Neuronal stem cell (in vitro differentiated cells): Measurements from ENCODE around the gene CALML6.
A peak's percentile ranks its signal among the peaks of the same experiment; 100 is the strongest.

Experiments
- DNase-seq: peaks from one replicate; pipeline ENCODE4 v3.0.0-alpha.2; 2013; ENCODE audit warnings: low spot score
- H2AFZ ChIP-seq: one replicate; pipeline ENCODE4 v1.6.1; 2013; ENCODE audit warnings: mild to moderate bottlenecking, low read length, inconsistent platforms
- H2AK5ac ChIP-seq: 2 replicates; pipeline ENCODE4 v1.6.1; 2013; ENCODE audit warnings: low read depth, mild to moderate bottlenecking, inconsistent platforms, low read length, moderate library complexity, mixed read lengths
- H2BK120ac ChIP-seq: 2 replicates; pipeline ENCODE4 v1.6.1; 2013; ENCODE audit warnings: low read depth, mild to moderate bottlenecking, inconsistent platforms, low read length, moderate library complexity, mixed read lengths
- H2BK12ac ChIP-seq: one replicate; pipeline ENCODE4 v1.6.1; 2013; ENCODE audit warnings: low read length, inconsistent platforms
- H2BK15ac ChIP-seq: 2 replicates; pipeline ENCODE4 v1.6.1; 2013; ENCODE audit warnings: mild to moderate bottlenecking, low read length, inconsistent platforms, mixed read lengths
- H2BK5ac ChIP-seq: one replicate; pipeline ENCODE4 v1.6.1; 2013; ENCODE audit warnings: inconsistent platforms, mild to moderate bottlenecking, low read length, moderate library complexity
- H3K14ac ChIP-seq: one replicate; pipeline ENCODE4 v1.6.1; 2013; ENCODE audit warnings: low read length, inconsistent platforms
- H3K18ac ChIP-seq: 2 replicates; pipeline ENCODE4 v1.6.1; 2013; ENCODE audit warnings: low read length, inconsistent platforms
- H3K23ac ChIP-seq: 2 replicates; pipeline ENCODE4 v1.6.1; 2013; ENCODE audit warnings: low read depth, mild to moderate bottlenecking, mixed read lengths, low read length, inconsistent platforms; ENCODE audit not compliant: poor library complexity
- H3K27ac ChIP-seq: replicated peaks from 3 replicates; pipeline ENCODE4 v1.5.1; 2013; ENCODE audit warnings: low read length, inconsistent platforms
- H3K27me3 ChIP-seq, 3 experiments: 2 replicates each; pipeline ENCODE4 v1.6.1; 2013; ENCODE audit warnings: low read length in 3 of 3, mild to moderate bottlenecking in 2 of 3, inconsistent platforms in 1 of 3, low read depth in 1 of 3, mixed read lengths in 1 of 3, moderate library complexity in 1 of 3; ENCODE audit not compliant: control insufficient read depth in 3 of 3, insufficient read depth in 3 of 3
- H3K36me3 ChIP-seq, 2 donors: replicated peaks in 1 of 2; 2 replicates each; pipeline ENCODE4 v1.6.1; 2013; ENCODE audit warnings: low read length in 2 of 2; ENCODE audit not compliant: control insufficient read depth in 2 of 2, insufficient read depth in 2 of 2
- H3K4ac ChIP-seq: 2 replicates; pipeline ENCODE4 v1.6.1; 2013; ENCODE audit warnings: inconsistent platforms, mild to moderate bottlenecking, low read length, moderate library complexity
- H3K4me1 ChIP-seq, 2 donors: 1 replicate in 1 of 2; 2 replicates in 1 of 2; pipeline ENCODE4 v1.6.1; 2013; ENCODE audit warnings: low read length in 2 of 2, low read depth in 1 of 2; ENCODE audit not compliant: control insufficient read depth in 2 of 2, insufficient read depth in 1 of 2
- H3K4me2 ChIP-seq: one replicate; pipeline ENCODE4 v1.6.1; 2013; ENCODE audit warnings: mild to moderate bottlenecking, low read length, inconsistent platforms; ENCODE audit not compliant: insufficient read depth, poor library complexity, severe bottlenecking
- H3K4me3 ChIP-seq, 2 donors: 2 replicates each; pipeline ENCODE4 v1.5.1; 2013; ENCODE audit warnings: low read length in 2 of 2, mild to moderate bottlenecking in 2 of 2, inconsistent platforms in 1 of 2, moderate library complexity in 1 of 2
- H3K79me1 ChIP-seq: one replicate; pipeline ENCODE4 v1.6.1; 2013; ENCODE audit warnings: low read depth, mild to moderate bottlenecking, inconsistent platforms, low read length, moderate library complexity
- H3K9ac ChIP-seq: one replicate; pipeline ENCODE4 v1.6.1; 2013; ENCODE audit warnings: mild to moderate bottlenecking, low read depth, low read length, inconsistent platforms; ENCODE audit not compliant: poor library complexity
- H3K9me3 ChIP-seq, 2 donors: replicated peaks in 1 of 2; 2 replicates each; pipeline versions ENCODE3 to v1.6.1; 2013; ENCODE audit warnings: low read length in 2 of 2, mild to moderate bottlenecking in 2 of 2, inconsistent platforms in 1 of 2, low read depth in 1 of 2, mixed read lengths in 1 of 2, moderate library complexity in 1 of 2; ENCODE audit not compliant: control insufficient read depth in 2 of 2, insufficient read depth in 1 of 2
- H4K8ac ChIP-seq: one replicate; pipeline ENCODE4 v1.6.1; 2013; ENCODE audit warnings: low read depth, mild to moderate bottlenecking, inconsistent platforms, low read length, moderate library complexity
- H4K91ac ChIP-seq: one replicate; pipeline ENCODE4 v1.6.1; 2013; ENCODE audit warnings: low read length, low read depth, mild to moderate bottlenecking, inconsistent platforms; ENCODE audit not compliant: poor library complexity
- WGBS, 2 donors: extraction: QIAGEN DNeasy Blood & Tissue Kit; methylation state at CpG; one replicate each; pipeline ENCODE4 v1.1.7; 2013; ENCODE audit warnings: missing lambda C conversion rate in 2 of 2, mixed read lengths in 1 of 2; ENCODE audit not compliant: insufficient read length in 2 of 2, insufficient replicate concordance in 1 of 2; ENCODE audit errors: extremely low coverage in 2 of 2; 5-methylcytosine and 5-hydroxymethylcytosine counted together

CALML6 gene

DNA sequence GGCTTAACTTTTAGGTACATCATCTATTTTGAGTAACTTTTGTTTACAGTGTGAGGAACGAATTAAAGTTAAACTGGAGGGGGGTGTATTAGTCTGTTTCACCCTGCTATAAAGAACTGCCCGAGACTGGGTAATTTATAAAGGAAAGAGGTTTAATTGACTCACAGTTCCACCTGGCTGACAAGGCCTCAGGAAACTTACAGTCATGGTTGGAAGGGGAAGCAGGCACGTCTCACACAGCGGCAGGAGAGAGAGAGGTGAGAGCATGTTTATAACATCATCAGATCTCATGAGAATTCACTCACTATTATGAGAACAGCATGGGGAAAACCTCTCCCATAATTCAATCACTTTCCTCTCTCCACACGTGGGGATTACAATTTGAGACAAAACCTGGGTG lies 35.9 kb downstream of the CALML6 start:
- no CpG with 5 or more reads among the region's 5 CpGs for WGBS, 2 donors
- peaks cover 0 to 23% (median 0%) of the 10 kb centered on the region in 3 experiments for H3K27me3 ChIP-seq

DNA sequence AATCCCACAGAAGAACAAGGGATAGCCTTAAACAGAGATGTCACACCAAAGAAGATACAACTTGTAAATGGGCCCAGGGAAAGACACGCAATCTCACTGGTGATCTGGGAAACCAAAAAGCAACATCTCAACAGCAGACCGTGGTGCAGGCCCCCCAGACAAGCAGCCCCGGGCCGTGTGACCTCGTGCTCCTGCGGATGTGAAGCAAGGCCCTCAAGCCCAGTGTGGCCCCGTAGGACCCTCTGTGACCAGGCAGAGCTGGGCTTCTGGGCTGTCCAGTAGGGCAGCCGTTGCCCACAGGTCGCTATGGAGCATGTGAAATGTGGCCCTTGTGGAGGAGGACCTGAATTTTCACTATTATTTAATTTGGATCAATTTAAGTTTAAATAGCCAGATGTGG lies 39.0 kb downstream of the CALML6 start:
- H3K79me1 ChIP-seq: no peaks in the 10 kb centered on the region
- no peak overlapping the region for H2AFZ ChIP-seq
- no peak overlapping the region for H2BK15ac ChIP-seq
- H3K27ac ChIP-seq: no peak overlapping the region
- no peak overlapping the region for H3K4ac ChIP-seq
- H4K8ac ChIP-seq: no peak overlapping the region
- H2BK120ac ChIP-seq: no peak overlapping the region
- no peak overlapping the region for H3K4me2 ChIP-seq
- H2BK12ac ChIP-seq: no peak overlapping the region
- H3K9me3 ChIP-seq: no peaks in the 10 kb centered on the region
- H3K36me3 ChIP-seq: no peaks in the 10 kb centered on the region
- H3K14ac ChIP-seq: no peak overlapping the region
- peak overlapping the region; percentile 63 for H3K9ac ChIP-seq
- H2AK5ac ChIP-seq: no peak overlapping the region
- peaks cover 0 to 13% (median 0%) of the 10 kb centered on the region in 3 experiments for H3K27me3 ChIP-seq
- WGBS, 2 donors: no CpG with 5 or more reads among the region's 9 CpGs
- H2BK5ac ChIP-seq: no peak overlapping the region
- H3K4me3 ChIP-seq: no peak overlapping the region
- peaks cover 0 to 3% of the 10 kb centered on the region in 2 donors for H3K4me1 ChIP-seq
- H3K23ac ChIP-seq: no peak overlapping the region
- peak overlapping the region; percentile 59 for H3K18ac ChIP-seq
- H4K91ac ChIP-seq: no peak overlapping the region
- no peak for DNase-seq

More for the DNA sequence above, 35.9 kb downstream of the CALML6 start:
- no peak overlapping the region for H2BK120ac ChIP-seq
- peaks cover 0 to under 1% of the 10 kb centered on the region in 2 donors for H3K9me3 ChIP-seq
- H3K36me3 ChIP-seq: no peaks in the 10 kb centered on the region
- no peaks in the 10 kb centered on the region for H3K79me1 ChIP-seq
- H2BK15ac ChIP-seq: no peak overlapping the region
- H2AK5ac ChIP-seq: no peak overlapping the region
- H3K27ac ChIP-seq: no peak overlapping the region
- H3K4me2 ChIP-seq: no peak overlapping the region
- no peak for DNase-seq
- H3K9ac ChIP-seq: no peak overlapping the region
- H2AFZ ChIP-seq: no peak overlapping the region
- no peak overlapping the region for H2BK12ac ChIP-seq
- peaks cover 0 to 3% of the 10 kb centered on the region in 2 donors for H3K4me1 ChIP-seq
- no peak overlapping the region for H3K18ac ChIP-seq
- no peak overlapping the region for H3K4me3 ChIP-seq
- no peak overlapping the region for H4K91ac ChIP-seq
- no peak overlapping the region for H3K23ac ChIP-seq
- H3K4ac ChIP-seq: no peak overlapping the region
- no peak overlapping the region for H3K14ac ChIP-seq
- H2BK5ac ChIP-seq: no peak overlapping the region
- no peak overlapping the region for H4K8ac ChIP-seq

DNA sequence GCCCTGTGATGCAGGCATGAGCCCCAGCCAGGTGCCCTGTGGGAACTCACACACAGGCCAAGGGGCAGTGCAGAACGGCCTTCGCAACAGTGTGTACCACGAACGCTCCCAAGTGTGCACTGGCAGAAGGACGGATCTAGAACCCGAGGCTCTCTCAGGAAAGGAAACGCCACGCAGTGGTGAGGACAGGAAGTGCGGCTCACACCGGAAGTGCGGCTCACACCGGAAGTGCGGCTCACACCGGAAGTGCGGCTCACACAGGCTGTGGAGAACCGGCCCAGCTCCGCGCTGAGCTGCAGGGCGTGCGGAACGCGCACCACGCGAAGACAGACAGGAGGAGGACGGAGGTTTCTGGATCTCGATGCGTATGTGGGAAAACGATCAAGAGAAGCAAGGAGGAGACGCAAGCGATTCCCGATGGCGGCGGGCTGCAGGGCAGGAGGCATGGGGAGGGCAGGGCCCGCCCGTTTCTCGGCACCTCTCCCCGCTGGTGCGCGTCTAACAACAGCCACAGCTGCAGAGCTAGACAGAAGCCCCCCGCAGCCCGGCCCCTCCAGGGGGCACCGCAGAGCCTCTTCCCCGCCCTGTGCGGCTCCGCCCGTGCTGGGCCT lies 39.9 kb downstream of the CALML6 start:
- peaks cover 0 to 14% (median 0%) of the 10 kb centered on the region in 3 experiments for H3K27me3 ChIP-seq
- H3K14ac ChIP-seq: peak overlapping the region; percentile 87
- no peak overlapping the region for H2BK5ac ChIP-seq
- peak overlapping the region; percentile 46 for H2BK15ac ChIP-seq
- peaks cover 0 to 7% of the 10 kb centered on the region in 2 donors for H3K4me1 ChIP-seq
- peak overlapping the region; percentile 87 for H3K23ac ChIP-seq
- H2AFZ ChIP-seq: peak overlapping the region; percentile 59
- H3K9ac ChIP-seq: no peak overlapping the region
- H3K4me2 ChIP-seq: no peak overlapping the region
- DNase-seq: no peak
- H3K79me1 ChIP-seq: no peaks in the 10 kb centered on the region
- H3K4me3 ChIP-seq: peak overlapping the region in 1 of 2 donors; percentile 43
- WGBS, 2 donors: no CpG with 5 or more reads among the region's 46 CpGs
- no peak overlapping the region for H4K91ac ChIP-seq
- no peak overlapping the region for H3K27ac ChIP-seq
- peak overlapping the region; percentile 96 for H2BK12ac ChIP-seq
- H3K36me3 ChIP-seq: no peaks in the 10 kb centered on the region
- H2AK5ac ChIP-seq: peak overlapping the region; percentile 91
- H3K9me3 ChIP-seq: no peaks in the 10 kb centered on the region
- no peak overlapping the region for H4K8ac ChIP-seq
- peak overlapping the region; percentile 75 for H3K18ac ChIP-seq
- H2BK120ac ChIP-seq: peak overlapping the region; percentile 41
- no peak overlapping the region for H3K4ac ChIP-seq

GRCh38 chr1:1955621-1956094 lies 40.6 kb downstream of the CALML6 start:
- Histone ChIP-seq H3K27ac (no peak overlapping the region), H3K23ac (no peak overlapping the region), H2AFZ (no peak overlapping the region), H4K8ac (no peak overlapping the region), H3K4me2 (no peak overlapping the region), H2BK12ac (no peak overlapping the region), H3K18ac (no peak overlapping the region), H3K9ac (no peak overlapping the region), H2BK5ac (no peak overlapping the region), H2AK5ac (peak overlapping the region; percentile 6), H4K91ac (no peak overlapping the region), H3K4me3 (no peak overlapping the region), H2BK120ac (no peak overlapping the region), H3K4me1 (peaks cover 0 to 7% of the 10 kb centered on the region in 2 donors), H3K14ac (peak overlapping the region; percentile 32), H2BK15ac (peak overlapping the region; percentile 46), H3K79me1 (no peaks in the 10 kb centered on the region), H3K9me3 (no peaks in the 10 kb centered on the region), H3K36me3 (no peaks in the 10 kb centered on the region), H3K27me3 (peaks cover 0 to 21% (median 0%) of the 10 kb centered on the region in 3 experiments), H3K4ac (no peak overlapping the region)
- no peak for DNase-seq
- no CpG with 5 or more reads among the region's 14 CpGs for WGBS, 2 donors
